K562 (cell line): ENCODE measurements around the gene LIPT2.

Experiments used
- CTCF ChIP-seq, 3 experiments: IDR thresholded peaks in 2 of 3; conservative IDR thresholded peaks in 1 of 3; 2 replicates each; pipeline ENCODE4 v1.5.1; 2011 to 2012; ENCODE audit warnings: low read length in 3 of 3, mild to moderate bottlenecking in 3 of 3, control low read depth in 2 of 3, improper control_type of control experiment in 1 of 3, inconsistent platforms in 1 of 3, low read depth in 1 of 3, mixed read lengths in 1 of 3, moderate library complexity in 1 of 3; ENCODE audit not compliant: insufficient read depth in 2 of 3
- MEF2D ChIP-seq: conservative IDR thresholded peaks from 2 replicates; pipeline ENCODE4 v1.6.1; 2016; ENCODE audit warnings: low read depth, missing genetic modification characterization, missing compliant biosample characterization
- NCOA6 ChIP-seq: fragments of 450-650 bp; IDR thresholded peaks from 2 replicates; pipeline ENCODE4 v1.6.1; 2017; ENCODE audit warnings: mild to moderate bottlenecking
- SOX6 ChIP-seq: fragments of 450-650 bp; IDR thresholded peaks from 2 replicates; pipeline ENCODE4 v1.6.1; 2014; ENCODE audit warnings: mild to moderate bottlenecking
- ZZZ3 ChIP-seq: fragments of 450-650 bp; IDR thresholded peaks from 2 replicates; pipeline ENCODE4 v1.6.1; 2016; ENCODE audit warnings: antibody characterized with exemption, mild to moderate bottlenecking, moderate library complexity

- TF ChIP-seq ZZZ3 (no peak), CTCF (IDR thresholded peaks at IDR 0.05 in 2 of 3, conservative IDR thresholded peaks at IDR 0.05 in 1 of 3; ENCODE audit: insufficient read depth in 2 of 3, low read depth in 1 of 3, low read length in 3 of 3) (no peak), SOX6 (no peak), MEF2D (tag) (no peak), NCOA6 (no peak)
Observed at GRCh38 chr11:74444173-74444826, 49.2 kb downstream of the LIPT2 start.
